ENCODE measurements around the gene DUSP6.

DUSP6 gene

GRCh38 chr12:89328151-89329030, 23.9 kb downstream of the DUSP6 start:
- DNase-seq (ENCODE audit: low spot score) = no peak

GRCh38 chr12:89327486-89328094, 24.7 kb downstream of the DUSP6 start:
- no peak for DNase-seq (ENCODE audit: low spot score)

GRCh38 chr12:89326239-89327040, 25.9 kb downstream of the DUSP6 start:
- no peak for DNase-seq (ENCODE audit: low spot score)

GRCh38 chr12:89325495-89325894, 26.8 kb downstream of the DUSP6 start:
- no peak for DNase-seq (ENCODE audit: low spot score)

GRCh38 chr12:89324437-89324836, 27.9 kb downstream of the DUSP6 start:
- no peak for DNase-seq (ENCODE audit: low spot score)

GRCh38 chr12:89323568-89324218, 28.6 kb downstream of the DUSP6 start:
- no peak for DNase-seq (ENCODE audit: low spot score)

- DNase-seq (ENCODE audit: low spot score) = no peak
Measured at GRCh38 chr12:89320735-89321134, 31.6 kb downstream of the DUSP6 start.

GRCh38 chr12:89319606-89320005, 32.7 kb downstream of the DUSP6 start:
- no peak for DNase-seq (ENCODE audit: low spot score)

GRCh38 chr12:89319122-89319521, 33.2 kb downstream of the DUSP6 start:
- DNase-seq (ENCODE audit: low spot score) = no peak

GRCh38 chr12:89316705-89317139, 35.6 kb downstream of the DUSP6 start:
- no peak for DNase-seq (ENCODE audit: low spot score)

GRCh38 chr12:89314060-89314761, 38.1 kb downstream of the DUSP6 start:
- DNase-seq (ENCODE audit: low spot score) = no peak

GRCh38 chr12:89311703-89312293, 40.5 kb downstream of the DUSP6 start:
- no peak for DNase-seq (ENCODE audit: low spot score)

- DNase-seq (ENCODE audit: low spot score) = no peak
Measured at GRCh38 chr12:89309815-89310214, 42.5 kb downstream of the DUSP6 start.

GRCh38 chr12:89309440-89309802, 42.9 kb downstream of the DUSP6 start:
- no peak for DNase-seq (ENCODE audit: low spot score)

- no peak for DNase-seq (ENCODE audit: low spot score)
Measured at GRCh38 chr12:89307474-89308253, 44.6 kb downstream of the DUSP6 start.

GRCh38 chr12:89306827-89307473, 45.4 kb downstream of the DUSP6 start:
- DNase-seq (ENCODE audit: low spot score) = no peak

GRCh38 chr12:89305373-89305772, 46.9 kb downstream of the DUSP6 start:
- DNase-seq (ENCODE audit: low spot score) = no peak

- DNase-seq (ENCODE audit: low spot score) = no peak
Measured at GRCh38 chr12:89299931-89300330, 52.4 kb downstream of the DUSP6 start.

- DNase-seq (ENCODE audit: low spot score) = no peak
Measured at GRCh38 chr12:89299417-89299816, 52.9 kb downstream of the DUSP6 start.
